COR-L47 (cell line): ENCODE results near the gene ADAM12.
"Not testable (repeated sequence)": the region's sequence is repeated elsewhere in the genome, so short reads cannot be mapped to it uniquely, and the experiment has no call there.

Source experiments
- DNase-seq: peaks from one replicate; lab custom pipeline; 2025; lab: John Stamatoyannopoulos, UW

Gene ADAM12

GRCh38 chr10:126373972-126374371, 14.3 kb downstream of the ADAM12 start:
- no peak for DNase-seq

DNA sequence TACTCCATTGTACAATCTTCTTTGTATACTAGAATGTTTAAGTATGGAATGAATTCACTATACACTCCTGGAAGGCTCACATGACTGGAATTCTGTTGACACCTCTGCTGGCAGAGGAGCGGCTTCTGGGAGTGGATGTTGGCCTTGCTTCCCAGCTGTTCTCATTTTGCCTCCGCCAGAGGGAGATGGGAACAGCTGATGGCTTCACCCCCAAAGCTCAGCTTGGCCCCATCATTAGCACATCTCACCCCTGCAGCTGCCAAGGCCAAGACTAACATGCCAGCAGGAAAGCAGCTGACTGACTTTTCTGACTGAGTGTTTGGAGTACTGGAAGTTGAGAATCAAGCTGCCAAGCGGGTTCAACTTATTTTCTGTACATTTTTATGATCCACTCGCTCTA, 15.1 kb downstream of the ADAM12 start:
- no peak for DNase-seq

GRCh38 chr10:126372396-126372795, 15.9 kb downstream of the ADAM12 start:
- no peak for DNase-seq

- DNase-seq, result no peak
Measured at GRCh38 chr10:126369125-126369710, 19.1 kb downstream of the ADAM12 start.

DNA sequence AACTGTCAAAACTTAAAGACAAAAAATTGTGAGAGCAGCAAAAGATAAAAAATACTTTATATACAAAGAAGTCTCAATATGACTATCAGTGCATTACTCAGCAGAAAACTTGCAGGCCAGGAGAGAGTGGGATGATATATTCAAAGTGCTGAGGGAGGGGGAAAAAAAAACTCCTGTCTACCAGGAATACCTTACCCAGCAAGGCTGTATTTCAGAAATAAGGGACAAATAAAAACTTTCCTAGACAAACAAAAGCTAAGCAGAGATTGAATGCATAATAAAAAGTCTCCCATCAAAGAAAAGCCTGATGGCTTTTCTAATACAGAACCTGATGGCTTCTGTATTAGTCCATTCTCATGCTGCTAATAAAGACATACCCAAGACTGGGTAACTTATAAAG, 31.1 kb downstream of the ADAM12 start:
- no peak for DNase-seq

- no peak for DNase-seq
Measured at GRCh38 chr10:126353666-126354065, 34.6 kb downstream of the ADAM12 start.

GRCh38 chr10:126352453-126352852, 35.8 kb downstream of the ADAM12 start:
- DNase-seq, result no peak

DNA sequence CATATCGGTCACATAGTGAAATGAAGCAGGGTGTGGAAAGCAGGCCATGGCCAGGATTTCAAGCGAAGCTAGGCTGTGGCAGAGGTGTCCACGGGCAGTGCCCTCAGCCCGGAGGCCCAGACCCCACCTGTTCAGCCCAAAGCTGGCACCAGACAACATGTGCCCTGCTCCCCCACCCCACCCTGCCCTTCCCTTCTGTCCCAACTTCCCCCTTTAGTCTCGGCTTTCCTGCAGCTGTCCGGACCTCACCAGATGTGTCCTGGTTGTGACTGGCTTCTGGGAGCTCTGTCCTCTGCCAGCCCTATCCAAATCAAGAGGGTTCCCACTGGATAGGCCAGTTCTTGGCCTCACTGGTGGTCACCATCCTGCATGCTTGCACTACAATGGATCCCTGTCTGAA, 37.3 kb downstream of the ADAM12 start:
- DNase-seq, result no peak

- no peak for DNase-seq
Measured at GRCh38 chr10:126350216-126350992, 37.9 kb downstream of the ADAM12 start.

DNA sequence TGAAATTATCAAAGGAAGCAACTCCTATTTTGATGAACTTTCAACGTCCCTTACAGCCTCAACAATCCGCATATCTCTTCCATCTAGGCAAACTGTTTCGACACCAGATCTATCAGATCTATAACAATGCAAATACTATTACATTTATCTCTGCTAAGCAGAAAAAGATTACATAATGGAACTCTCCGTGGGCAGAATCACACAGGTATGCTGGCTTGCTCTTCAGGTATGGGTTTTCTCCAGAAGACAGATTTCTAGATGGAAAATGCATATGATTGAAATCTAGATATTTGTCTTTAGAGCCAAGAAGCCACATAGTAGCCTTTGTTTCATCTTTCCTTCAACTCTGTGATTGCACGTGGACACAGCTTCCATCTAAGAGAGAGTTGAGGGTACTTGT, 38.6 kb downstream of the ADAM12 start:
- no peak for DNase-seq

GRCh38 chr10:126349101-126349500, 39.2 kb downstream of the ADAM12 start:
- DNase-seq, result no peak

DNA sequence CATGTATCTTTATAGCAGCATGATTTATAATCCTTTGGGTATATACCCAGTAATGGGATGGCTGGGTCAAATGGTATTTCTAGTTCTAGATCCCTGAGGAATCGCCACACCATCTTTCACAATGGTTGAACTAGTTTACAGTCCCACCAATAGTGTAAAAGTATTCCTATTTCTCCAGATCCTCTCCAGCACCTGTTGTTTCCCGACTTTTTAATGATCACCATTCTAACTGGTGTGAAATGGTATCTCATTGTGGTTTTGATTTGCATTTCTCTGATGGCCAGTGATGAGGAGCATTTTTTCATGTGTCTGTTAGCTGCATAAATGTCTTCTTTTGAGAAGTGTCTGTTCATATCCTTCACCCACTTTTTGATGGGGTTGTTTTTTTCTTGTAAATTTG, 44.8 kb downstream of the ADAM12 start:
- DNase-seq, result not testable (repeated sequence)

DNA sequence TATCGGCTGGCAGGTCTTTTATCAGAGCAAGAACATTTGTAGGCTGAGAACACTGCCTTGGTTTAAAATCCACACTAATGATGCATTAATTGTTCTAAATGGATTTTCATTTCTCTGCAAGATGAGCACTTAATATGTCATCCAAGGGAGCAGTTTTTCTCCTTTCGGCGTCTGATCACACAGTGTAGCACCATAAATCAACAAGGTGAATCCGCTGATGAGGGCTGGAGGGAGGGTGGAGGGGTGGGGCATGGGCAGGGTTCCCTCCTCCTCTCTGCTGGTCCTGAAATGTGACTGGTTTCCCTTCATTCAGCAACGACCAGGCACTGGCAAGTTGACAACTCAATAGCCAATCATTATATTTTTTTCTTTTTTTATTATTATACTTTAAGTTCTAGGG, 45.6 kb downstream of the ADAM12 start:
- no peak for DNase-seq

DNA sequence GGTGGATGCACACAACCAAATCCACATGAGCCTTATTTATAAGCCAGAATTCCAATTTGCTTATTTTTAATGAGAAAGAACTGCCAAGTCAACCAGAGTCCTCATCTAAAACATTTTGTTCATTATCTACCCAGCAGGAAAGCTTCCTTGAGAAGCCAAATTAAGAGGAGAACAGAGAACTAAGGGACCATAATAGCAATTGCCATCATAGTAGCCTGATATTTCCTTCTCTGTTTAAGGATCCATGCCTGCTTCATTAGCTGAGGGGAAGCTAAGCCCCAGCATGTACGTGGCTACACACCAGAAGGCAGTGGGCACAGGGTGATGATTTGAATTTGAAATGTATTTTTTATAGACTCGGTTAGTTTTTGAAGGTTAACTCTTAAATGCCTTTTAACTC, 46.8 kb downstream of the ADAM12 start:
- no peak for DNase-seq

DNA sequence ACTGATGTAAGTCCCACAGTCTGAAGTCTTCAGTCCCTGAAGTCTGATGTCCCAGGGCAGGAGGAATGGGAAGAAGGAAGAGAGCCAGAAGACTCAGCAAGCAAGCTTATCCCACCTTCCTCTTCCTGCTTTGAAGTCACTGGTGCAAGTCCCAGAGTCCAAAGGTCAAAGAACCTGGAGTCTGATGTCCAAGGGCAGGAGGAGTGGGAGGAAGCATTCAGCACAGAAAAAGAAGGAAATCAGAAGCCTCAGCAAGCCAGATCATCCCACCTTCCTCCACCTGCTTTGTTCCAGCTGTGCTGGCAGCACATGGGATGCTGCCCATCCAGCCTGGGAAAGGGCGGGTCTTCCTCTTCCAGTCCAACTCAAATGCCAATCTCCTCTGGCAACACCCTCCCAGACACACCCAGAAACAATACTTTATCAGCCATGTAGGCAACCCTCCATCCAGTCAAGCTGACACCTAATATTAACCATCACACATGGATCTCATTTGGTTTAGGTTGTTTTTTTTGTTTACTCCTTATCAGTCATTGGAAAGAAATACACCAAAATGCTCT, 50.9 kb downstream of the ADAM12 start:
- DNase-seq, result no peak

GRCh38 chr10:126336801-126337200, 51.5 kb downstream of the ADAM12 start:
- no peak for DNase-seq

DNA sequence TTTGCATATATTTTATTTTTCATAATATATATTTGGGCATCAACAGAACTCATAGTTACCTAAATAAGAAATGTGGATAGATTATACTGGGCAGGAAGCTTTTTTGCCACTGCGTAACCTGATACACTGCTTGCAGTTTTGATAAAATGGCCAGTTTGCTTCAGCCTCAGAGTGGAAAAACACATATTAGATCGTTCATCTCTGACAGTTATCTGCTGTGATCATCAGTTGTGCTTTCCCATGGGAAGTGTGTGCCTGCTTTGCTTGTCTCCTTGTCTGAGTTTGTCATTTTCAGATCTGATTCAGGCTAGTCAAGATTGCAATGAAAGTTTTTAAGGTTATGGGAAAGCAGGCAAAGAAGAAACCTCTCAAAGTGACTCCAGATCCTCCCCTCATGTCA, 54.0 kb downstream of the ADAM12 start:
- no peak for DNase-seq

DNA sequence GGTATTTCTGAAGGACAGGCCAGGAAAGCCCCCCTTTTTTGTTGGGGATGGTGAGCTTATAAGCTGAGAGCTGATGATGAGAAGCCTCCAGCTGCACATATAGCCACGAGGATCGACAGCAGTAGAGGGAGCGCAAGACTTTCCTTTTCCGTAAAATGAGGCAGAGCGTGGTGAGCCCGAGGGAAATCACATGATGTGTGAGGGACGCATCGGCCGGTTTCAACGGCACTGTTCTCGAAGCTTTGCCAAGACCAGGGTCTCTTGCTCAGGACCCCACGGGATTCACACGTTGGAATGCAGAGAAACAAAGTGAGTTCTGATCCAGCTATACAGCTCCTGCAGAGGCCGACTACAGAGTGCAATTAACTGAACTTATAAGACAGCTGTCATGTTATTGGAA, 55.7 kb downstream of the ADAM12 start:
- DNase-seq, result no peak

DNA sequence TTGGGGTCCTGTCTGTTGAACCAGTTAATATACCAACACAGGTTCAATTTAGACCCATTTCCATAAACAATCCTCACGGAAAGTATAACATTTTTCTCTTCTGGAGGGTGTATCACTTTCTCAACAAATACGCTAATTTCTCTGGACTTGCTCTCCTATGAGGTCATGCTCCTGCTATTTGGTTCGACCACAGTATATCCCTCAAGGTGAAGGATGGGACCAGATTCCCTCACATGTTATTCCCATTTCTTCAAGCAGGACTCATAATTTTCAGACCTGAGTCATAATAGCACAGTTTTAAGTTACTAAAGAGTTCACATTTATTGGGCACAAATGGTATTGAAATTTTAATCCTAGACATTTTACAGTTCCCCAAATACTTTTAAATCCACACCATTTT, 57.2 kb downstream of the ADAM12 start:
- DNase-seq, result no peak

- DNase-seq, result no peak
Measured at GRCh38 chr10:126324826-126325225, 63.5 kb downstream of the ADAM12 start.

- DNase-seq, result no peak
Measured at GRCh38 chr10:126321440-126321839, 66.8 kb downstream of the ADAM12 start.

GRCh38 chr10:126317751-126318150, 70.5 kb downstream of the ADAM12 start:
- no peak for DNase-seq

- no peak for DNase-seq
Measured at GRCh38 chr10:126315494-126316177, 72.6 kb downstream of the ADAM12 start.
